Activated CD4-positive, alpha-beta T cell treated with anti-CD3 and anti-CD28 coated beads for 1 hour (primary cell): ENCODE measurements around the gene ANKRD9.
A peak's percentile ranks its signal among the peaks of the same experiment; 100 is the strongest.
"Not testable (repeated sequence)": the region's sequence is repeated elsewhere in the genome, so short reads cannot be mapped to it uniquely, and the experiment has no call there.

Experiments
- DNase-seq: peaks from one replicate; pipeline ENCODE4 v3.0.0-alpha.2; 2020

Gene ANKRD9

GRCh38 chr14:102538602-102539543 lies 29.3 kb upstream of the ANKRD9 start:
- no peak for DNase-seq

- no peak for DNase-seq
These were observed 28.5 kb upstream of the ANKRD9 start for GRCh38 chr14:102537981-102538601.

GRCh38 chr14:102532204-102532658 lies 22.7 kb upstream of the ANKRD9 start:
- no peak for DNase-seq

DNA sequence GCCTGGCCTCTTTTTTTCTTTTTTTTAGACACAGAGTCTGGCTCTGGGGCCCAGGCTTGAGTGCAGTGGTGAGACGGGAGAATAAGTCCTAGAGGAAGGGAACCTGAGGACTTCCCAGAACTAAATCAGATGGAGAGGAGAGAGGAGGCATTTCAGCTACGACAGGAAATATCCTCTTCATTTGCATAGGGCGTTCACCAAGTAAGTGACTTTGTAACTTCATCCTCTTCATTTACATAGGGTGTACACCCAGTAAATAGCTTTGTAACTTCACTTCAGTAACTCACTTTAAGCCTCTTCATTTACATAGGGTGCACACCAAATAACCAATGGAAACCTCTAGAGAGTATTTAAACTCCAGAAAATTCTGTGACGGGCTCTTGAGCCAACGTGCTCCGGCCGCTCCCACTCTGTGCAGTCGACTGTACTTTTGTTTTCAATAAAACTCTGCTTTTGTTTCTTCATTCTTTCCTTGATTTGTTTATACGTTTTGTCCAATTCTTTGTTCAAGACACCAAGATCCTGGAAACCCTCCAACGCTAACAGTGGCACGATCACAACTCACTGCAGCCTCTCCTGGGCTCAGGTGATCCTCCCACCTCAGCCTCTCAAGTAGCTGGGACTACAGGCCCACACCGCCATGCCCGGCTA lies 21.4 kb upstream of the ANKRD9 start:
- DNase-seq, result no peak

GRCh38 chr14:102528431-102529170 lies 19.0 kb upstream of the ANKRD9 start:
- DNase-seq, result no peak

GRCh38 chr14:102525929-102526497 lies 16.4 kb upstream of the ANKRD9 start:
- DNase-seq, result no peak

GRCh38 chr14:102525219-102525928 lies 15.8 kb upstream of the ANKRD9 start:
- DNase-seq, result no peak

GRCh38 chr14:102524451-102525218 lies 15.1 kb upstream of the ANKRD9 start:
- peak; percentile 82 for DNase-seq

GRCh38 chr14:102523569-102524450 lies 14.2 kb upstream of the ANKRD9 start:
- DNase-seq, result no peak

- DNase-seq, result no peak
These were observed 13.6 kb upstream of the ANKRD9 start for GRCh38 chr14:102523200-102523568.

GRCh38 chr14:102519709-102520108 lies 10.1 kb upstream of the ANKRD9 start:
- DNase-seq, result not testable (repeated sequence)

DNA sequence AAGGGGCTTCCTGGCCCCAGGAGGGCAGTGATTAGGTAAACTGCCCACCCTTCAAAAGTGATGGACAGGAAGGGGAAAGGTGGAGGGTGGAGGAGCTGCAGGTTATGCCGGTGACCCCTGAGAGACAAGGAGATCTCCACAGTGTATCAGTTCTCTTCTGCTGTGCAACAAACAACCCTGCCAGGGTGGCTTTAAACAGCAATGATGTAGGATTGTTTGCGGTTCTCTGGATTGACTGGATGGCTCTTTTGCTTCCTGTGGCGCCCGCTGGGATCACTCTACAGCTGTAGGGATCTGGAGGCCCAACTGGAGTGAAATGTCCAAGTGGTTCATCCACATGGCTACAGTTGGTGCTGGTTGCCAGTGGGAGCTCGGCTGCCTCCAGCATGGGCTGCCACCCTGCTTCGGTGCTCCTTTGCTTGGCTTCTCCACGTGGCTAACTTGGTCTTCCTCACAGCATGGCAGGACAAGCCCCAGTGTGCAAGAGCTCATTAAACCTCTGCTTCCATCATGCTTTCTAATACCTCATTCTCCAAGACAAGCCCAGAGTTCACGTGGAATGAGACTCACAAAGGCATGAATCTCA lies 8.6 kb upstream of the ANKRD9 start:
- DNase-seq, result no peak

DNA sequence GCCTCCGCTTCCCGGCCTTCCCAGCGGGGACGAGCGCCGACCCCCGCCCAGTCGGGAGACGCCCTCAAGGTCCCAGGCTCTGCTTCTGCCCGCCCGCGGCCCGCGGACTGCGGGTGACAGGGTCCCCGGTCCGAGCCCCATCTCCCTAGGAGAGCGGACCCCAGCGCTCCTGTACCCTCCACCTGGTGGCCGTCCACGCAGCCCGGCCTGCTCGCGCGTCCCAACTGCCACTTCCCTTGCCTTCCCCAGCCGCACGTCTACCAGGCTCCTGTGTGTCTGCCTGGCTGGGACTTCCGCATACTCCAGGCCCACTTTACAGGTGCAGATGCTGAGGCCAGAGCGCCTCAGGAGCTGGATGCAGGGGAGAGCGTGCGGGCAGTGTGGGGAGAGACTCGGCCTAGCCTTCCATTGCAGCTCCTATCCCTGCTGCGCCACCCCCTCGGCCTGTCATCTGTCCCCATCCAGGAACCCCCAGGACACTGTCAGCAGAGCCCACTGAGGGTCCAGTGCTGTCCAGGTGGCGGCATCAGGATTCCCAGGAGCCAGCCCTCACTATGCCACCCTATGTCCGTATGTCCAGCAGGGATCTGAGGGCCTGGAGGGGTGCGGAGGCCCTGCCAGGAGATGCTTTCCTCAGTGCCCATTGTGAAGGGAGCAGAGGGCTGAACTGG lies 8.0 kb upstream of the ANKRD9 start:
- no peak for DNase-seq

GRCh38 chr14:102516531-102517391 lies 7.2 kb upstream of the ANKRD9 start:
- peak; percentile 52 for DNase-seq

- no peak for DNase-seq
These were observed 5.6 kb upstream of the ANKRD9 start for GRCh38 chr14:102514987-102515733.

DNA sequence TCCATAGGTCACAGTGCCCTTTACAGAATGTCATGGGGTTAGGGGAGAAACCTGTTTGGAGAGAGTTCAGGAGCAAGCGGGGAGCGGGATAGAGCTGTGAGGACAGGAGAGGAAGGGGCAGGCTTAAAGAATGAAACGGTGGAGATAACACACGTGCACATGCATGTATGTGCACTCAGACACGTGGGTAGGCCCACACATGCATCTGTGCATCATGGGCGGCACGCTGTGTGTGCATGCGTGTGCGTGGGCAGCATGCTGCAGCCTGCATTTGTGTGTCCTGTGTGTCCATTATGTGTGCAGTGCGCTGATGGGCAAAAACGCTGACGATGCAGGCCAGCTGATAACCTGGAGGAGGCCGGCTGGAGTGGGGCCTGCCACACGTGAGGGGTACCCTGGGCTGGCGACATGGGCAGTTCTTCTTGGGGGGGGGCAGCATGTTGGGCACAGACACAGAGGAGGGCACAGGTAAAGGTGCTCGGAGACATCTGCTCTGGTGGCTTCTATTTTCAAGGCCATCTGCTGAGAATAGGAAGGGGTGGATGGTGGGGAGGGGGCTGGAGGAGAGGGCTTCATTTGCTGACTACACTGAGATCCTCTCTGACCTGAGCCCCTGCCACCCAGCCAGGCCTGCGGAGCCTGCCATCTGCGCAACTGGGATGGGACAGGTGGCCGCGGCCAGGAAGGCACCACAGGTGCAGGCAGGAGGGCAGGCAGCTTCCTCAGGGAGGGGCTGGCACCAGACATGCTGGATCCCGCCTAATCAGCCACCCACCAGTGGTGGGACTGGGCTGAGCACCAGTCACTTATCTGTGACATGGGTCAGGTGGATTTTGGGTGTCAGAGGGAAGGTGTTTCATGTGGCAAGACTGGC lies 4.6 kb upstream of the ANKRD9 start:
- no peak for DNase-seq
